Erythroblast (primary cell): ENCODE results near the gene ZBTB42.

Experiments used
- GATA1 ChIP-seq: IDR thresholded peaks from 2 replicates; pipeline ENCODE4 v1.6.1; 2011; ENCODE audit warnings: low read depth, mild to moderate bottlenecking, control low read depth, low read length, moderate library complexity
- POLR2A ChIP-seq: IDR thresholded peaks from 2 replicates; pipeline ENCODE4 v1.6.1; 2011; ENCODE audit warnings: mild to moderate bottlenecking, low read length

- TF ChIP-seq POLR2A (no peak), GATA1 (no peak)
These were observed 23.7 kb upstream of the ZBTB42 start for GRCh38 chr14:104776961-104777807.
